HG02938 (cell line): ENCODE measurements around the gene ZC3H18.

Experiments
- ATAC-seq: cut with Tn5 transposase; IDR thresholded peaks from one replicate; pipeline ENCODE4 v1.9.1; 2021; ENCODE audit warnings: mild to moderate bottlenecking, moderate library complexity; ENCODE audit not compliant: unreplicated experiment

The ZC3H18 gene

GRCh38 chr16:88671806-88672205 is 101.6 kb downstream of the ZC3H18 start:
- ATAC-seq, result no peak

GRCh38 chr16:88672776-88673175 is 102.6 kb downstream of the ZC3H18 start:
- no peak for ATAC-seq

- ATAC-seq, result no peak
Observed at GRCh38 chr16:88673716-88674379, 103.6 kb downstream of the ZC3H18 start.

- no peak for ATAC-seq
Observed at GRCh38 chr16:88676502-88677242, 106.5 kb downstream of the ZC3H18 start.

- no peak for ATAC-seq
Observed at GRCh38 chr16:88677721-88678120, 107.5 kb downstream of the ZC3H18 start.

GRCh38 chr16:88678224-88678979 is 108.2 kb downstream of the ZC3H18 start:
- ATAC-seq, result no peak

GRCh38 chr16:88680554-88681083 is 110.4 kb downstream of the ZC3H18 start:
- ATAC-seq, result no peak

GRCh38 chr16:88681084-88681680 is 111.0 kb downstream of the ZC3H18 start:
- ATAC-seq, result no peak
